Posterior cingulate gyrus (tissue), 11 donors: Measurements from ENCODE around the gene THRA.
A peak's percentile ranks its signal among the peaks of the same experiment; 100 is the strongest.

Experiments used
- DNase-seq, 10 donors: peaks; one replicate each; pipeline versions ENCODE4 v3.0.0 to v3.0.0-alpha.2; 2020 to 2021; ENCODE audit warnings: mixed read lengths in 3 of 10
- intact Hi-C: fragments of 100-400 bp; cut with DNase I; formaldehyde crosslinking; loops from one replicate; pipeline ENCODE4 v1.15.1; 2023

Gene THRA

GRCh38 chr17:40095944-40096791, 33.4 kb downstream of the THRA start:
- intact Hi-C loops, result no loop called here
- no peak for DNase-seq

- intact Hi-C loops, result no loop called here
- no peak for DNase-seq
Observed at GRCh38 chr17:40097087-40097486, 34.3 kb downstream of the THRA start.

GRCh38 chr17:40097931-40098845, 35.4 kb downstream of the THRA start:
- DNase-seq, result no peak
- intact Hi-C loops, result no loop called here

DNA sequence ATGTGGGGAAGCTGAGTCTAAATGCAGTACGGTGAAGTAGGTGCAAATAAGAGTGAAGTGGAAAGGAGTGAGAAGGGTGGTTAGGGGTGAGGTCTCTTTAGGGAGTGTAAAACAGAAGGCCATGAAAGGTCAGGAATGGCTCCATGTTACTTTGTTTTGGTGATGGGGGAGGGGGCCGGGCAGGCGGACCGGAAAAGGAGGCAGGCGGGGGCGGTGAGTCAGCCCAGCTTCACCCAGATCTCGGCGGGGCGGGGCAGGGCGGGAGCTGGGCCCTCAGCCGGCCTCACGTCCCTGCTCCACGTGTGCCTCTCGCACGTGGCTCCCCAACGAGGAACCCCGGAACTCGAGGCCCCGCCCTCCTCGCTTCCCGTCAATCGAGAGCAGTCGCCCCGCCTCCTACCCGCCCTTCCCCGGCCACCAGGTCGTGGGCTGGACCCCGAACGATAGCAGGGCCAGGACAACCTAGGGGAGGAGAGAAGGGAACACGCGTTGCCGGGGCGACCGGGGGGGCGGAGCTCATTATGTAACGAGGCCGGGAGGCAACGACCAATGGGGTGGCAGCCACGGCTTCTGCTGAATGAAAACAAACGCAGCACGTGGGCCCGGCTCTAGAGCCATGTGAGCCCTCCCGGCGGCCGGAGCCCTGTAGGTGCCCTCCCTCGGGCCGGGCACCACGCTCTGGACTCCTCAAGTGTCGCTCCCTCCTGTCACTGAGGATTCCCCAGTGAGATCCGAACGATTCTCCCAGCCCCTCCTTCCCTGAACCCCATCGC, 36.3 kb downstream of the THRA start:
- intact Hi-C loops, result no loop called here
- DNase-seq, result peak; percentile 97 to 100 (median 98)

- intact Hi-C loops, result no loop called here
- DNase-seq, result no peak
Observed at GRCh38 chr17:40099619-40100418, 37.1 kb downstream of the THRA start.

GRCh38 chr17:40100419-40100668, 37.6 kb downstream of the THRA start, which contains the start of gene NR1D1:
TSS of gene NR1D1 (minus strand) at chr17:40100589. CDS start at chr17:40100094, 495 bp downstream.
- intact Hi-C loops, result no loop called here

GRCh38 chr17:40100669-40101366, 38.1 kb downstream of the THRA start:
- intact Hi-C loops, result no loop called here

More at GRCh38 chr17:40100419-40100668, 37.6 kb downstream of the THRA start, which contains the start of gene NR1D1:
- DNase-seq, result no peak

DNA sequence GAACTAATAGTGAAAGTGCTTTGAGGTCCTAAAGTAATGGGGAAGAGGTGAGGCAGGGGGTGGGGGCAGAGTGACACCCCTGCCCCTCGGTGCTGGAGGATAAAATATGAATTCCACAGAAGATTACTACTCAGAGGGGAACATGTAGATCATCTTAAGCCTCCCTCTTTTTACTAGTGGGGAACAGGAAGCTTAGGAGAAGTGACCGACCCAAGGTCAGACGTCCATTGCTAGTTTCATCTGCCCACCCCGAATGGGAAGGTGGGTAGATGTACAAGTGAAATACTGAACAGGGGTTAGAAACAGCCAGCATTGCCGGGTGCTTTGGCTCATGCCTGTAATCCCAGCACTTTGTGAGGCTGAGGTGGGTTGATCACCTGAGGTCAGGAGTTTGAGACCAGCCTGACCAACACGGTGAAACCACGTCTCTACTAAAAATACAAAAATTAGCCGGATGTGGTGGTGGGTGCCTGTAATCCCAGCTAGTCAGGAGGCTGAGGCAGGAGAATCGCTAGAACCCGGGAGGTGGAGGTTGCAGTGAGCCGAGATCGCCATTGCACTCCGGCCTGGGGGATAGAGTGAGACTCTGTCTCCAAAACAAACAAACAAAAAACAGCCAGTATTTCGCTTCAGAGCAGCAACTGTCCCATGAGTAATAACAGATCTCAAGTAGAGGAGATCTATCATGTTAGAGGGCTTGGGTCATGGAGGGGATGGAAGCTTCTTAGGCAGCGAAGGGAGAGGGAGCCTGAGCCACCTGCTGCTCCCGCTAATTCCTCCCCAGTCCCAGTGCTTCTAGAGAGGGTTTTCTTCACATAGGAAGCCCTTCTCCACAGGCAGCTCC, 38.8 kb downstream of the THRA start:
- DNase-seq, result no peak
- intact Hi-C loops, result no loop called here

More at GRCh38 chr17:40100669-40101366, 38.1 kb downstream of the THRA start:
- DNase-seq, result peak; percentile 96 to 100 (median 98)

- DNase-seq, result no peak
- intact Hi-C loops, result no loop called here
Observed at GRCh38 chr17:40103071-40103661, 40.4 kb downstream of the THRA start.

DNA sequence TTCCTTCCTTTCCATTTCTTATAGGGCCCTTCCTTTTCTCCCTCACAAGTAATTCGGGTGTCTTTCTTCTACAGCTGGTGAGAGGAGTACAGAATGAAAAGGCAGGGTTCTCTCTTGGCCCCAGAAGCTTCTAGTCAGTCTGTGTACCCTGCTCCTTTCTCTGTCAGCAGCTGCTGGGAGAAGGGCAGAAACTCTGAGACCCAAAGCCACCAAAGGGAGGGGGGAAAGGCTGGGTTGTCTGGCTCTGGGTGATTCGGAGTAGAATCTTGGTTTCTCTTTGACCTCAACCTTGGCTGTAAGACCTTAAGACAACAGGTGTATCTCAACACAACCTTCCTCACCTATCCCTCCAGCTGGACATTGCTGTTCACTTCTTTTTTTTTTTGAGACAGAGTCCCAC, 40.9 kb downstream of the THRA start:
- intact Hi-C loops, result no loop called here

DNA sequence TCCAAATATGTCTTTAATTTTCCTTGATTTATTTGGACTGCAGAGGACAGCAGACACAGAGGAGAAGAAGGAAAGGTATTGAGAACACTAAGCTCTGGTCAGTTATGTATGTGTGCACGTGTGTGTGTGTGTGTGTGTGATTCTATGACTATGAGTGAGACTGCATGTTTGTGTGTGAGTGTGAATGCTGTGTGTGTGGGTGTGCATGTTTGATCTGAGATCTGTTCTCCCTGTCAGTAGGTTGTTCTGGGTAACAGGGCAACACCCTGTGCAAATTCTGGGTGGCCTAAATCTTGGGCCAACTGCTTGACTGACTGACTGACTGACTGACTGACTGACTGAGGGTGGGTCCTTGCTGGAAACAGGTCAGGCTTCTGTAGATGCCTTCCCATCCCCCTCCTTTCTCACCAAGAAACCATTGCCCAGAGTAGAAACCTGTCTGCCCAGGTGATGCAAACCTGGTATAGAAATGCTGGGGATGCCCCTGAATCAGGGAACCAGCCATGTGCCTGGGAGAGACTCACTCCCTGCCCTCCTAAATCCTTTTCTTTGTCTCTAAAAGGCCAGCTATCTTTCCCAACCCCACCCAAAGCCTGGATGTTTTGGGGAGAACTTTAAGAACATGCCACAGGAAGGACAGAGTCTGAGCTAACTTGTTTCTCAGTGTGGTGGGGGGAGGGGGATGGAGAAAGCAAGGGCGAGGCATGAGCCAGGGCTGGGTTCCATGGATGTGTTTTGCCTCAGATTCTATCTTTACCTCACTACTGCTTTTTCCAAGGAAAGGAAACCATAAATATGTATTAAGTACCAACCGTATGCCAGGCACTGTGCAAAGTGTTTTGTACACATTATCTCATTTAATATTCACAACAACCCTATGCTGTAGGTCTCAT, 42.1 kb downstream of the THRA start:
- intact Hi-C loops, result no loop called here
- peak in 1 of 10 donors; percentile 14 for DNase-seq

More for the DNA sequence above, 40.9 kb downstream of the THRA start:
- DNase-seq, result no peak

- intact Hi-C loops, result no loop called here
- DNase-seq, result peak in 1 of 10 donors; percentile 30
Observed at GRCh38 chr17:40105861-40106759, 43.3 kb downstream of the THRA start.

DNA sequence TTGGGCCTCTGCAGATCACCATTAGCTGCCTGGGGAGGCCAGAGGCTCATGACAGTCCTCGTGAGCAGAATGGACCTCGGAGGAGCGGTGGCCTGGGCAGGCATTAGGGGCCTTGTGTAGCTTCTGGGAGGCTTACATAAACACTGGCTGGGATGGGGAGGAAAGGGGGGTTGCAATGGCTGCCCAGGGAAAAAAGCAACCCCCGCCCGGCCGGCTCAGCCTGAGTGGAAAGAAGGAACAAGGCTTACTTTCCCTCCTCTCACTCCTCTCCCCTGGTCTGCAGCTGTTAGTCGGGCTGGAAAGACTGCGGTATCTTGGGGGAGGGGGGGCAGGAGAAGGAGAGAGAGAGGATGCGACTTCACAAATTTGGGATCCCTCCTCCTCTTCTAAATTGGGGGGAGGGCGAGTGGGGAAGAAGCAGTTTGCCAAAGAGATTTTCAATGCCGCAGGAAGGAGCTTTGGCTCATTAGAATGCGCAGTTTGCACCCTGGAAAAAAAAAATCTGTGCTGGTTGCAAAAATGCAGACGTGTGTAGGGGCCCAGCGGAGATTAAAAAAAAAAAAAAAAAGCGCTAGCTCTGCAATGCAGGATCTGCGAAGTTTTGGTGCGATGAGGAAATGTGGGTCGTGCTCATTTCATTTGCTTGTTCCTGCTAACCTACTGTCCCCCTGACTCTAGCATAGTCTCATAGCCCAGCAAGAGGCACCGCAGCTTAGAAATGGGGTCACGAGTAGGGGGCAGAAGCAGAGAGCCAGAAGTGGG, 44.2 kb downstream of the THRA start:
- intact Hi-C loops, result no loop called here
- DNase-seq, result peak in 7 of 10 donors; percentile 39 to 94 (median 72)

- intact Hi-C loops, result loop anchor here (2.0 kb wide), 1 partner anchor 39 kb away; no protein-coding TSS in a partner anchor
- peak in 1 of 10 donors; percentile 62 for DNase-seq
Observed at GRCh38 chr17:40107522-40108174, 44.9 kb downstream of the THRA start.
